Measurements from ENCODE around the gene TRIM31. TPM values are rescaled to one million over a fixed set of nuclear protein-coding genes. Genes with fewer than 3 reads are reported as not detected.

The TRIM31 gene
- total and polyA plus RNA-seq, 5 donors from 2014 or later = 0.13 to 0.18 TPM; not detected in 3

DNA sequence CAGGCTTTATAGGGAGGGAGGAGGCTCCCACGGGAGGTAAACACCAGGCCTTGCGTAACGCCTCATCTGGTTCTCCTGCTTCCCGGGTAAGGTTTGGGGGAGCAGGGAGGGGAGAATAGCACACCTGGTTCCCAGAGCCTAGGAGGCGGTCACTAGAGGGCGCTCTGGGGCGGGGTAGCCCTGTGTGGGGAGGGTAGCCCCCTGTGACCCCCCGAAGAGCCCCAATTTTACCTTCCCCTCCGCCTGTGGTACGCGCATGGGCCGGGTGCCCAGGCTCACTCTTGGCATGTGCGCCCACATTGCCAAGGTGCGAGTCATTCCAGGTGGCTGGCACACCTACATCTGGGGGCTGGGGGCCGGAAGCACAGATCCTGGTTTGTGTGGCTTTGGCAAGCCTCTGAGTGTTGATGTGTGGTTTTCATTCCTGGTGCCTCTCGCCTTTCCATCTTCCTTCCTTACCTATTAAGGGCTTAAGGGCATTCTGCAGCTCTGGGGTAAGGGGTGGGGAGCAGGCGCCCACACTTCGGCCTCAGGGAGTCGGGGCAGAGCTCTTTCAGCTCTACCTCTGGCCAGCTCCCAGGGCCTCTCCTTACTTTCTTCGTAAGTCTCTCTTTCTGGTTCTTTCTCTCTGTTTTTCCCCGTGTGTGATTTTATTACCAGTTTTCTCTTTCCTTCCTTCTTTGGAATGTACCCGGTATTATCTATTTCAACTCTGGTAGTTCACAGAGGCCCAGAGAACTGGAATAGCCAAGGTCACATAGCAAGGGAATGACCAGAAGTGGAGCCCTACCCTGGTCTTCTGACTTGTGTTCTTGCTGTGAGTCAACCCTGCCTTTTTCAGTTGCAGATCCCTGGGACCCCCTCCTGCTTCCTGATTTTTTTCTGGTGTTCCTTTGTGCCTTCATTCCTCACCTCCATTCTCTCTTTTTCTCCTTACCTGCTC, 36.8 kb downstream of the TRIM31 start:
- Mint-ChIP-seq H3K27me3 (peaks cover 66% of the 10 kb centered on the region), H3K27ac (no peak overlapping the region), H3K36me3 (peaks cover 13% of the 10 kb centered on the region), H3K4me1 (peaks cover 0 to 42% (median 13%) of the 10 kb centered on the region in 4 donors), H3K9me3 (peaks cover 0 to 4% (median 0%) of the 10 kb centered on the region in 7 donors), H3K4me3 (peak overlapping the region in 3 of 4 donors; percentile 24 to 74 (median 52))
- H3K27me3 ChIP-seq (ENCODE audit: control insufficient read depth, insufficient read depth, low read length) = peaks cover 35% of the 10 kb centered on the region
- H3K36me3 ChIP-seq (ENCODE audit: control insufficient read depth, insufficient read depth, low read length) = no peaks in the 10 kb centered on the region
- ATAC-seq (ENCODE audit: low read depth in 2 of 2) (no peak), DNase-seq (no peak)
- peaks cover 23% of the 10 kb centered on the region for H3K4me1 ChIP-seq (ENCODE audit: control insufficient read depth, insufficient read depth, low read length, poor library complexity, severe bottlenecking)
- H3K4me3 ChIP-seq (ENCODE audit: low read depth, low read length) = no peak overlapping the region
- H3K27ac ChIP-seq (ENCODE audit: insufficient read depth, low read length, poor library complexity, severe bottlenecking) = no peak overlapping the region
- no peaks in the 10 kb centered on the region for H3K9me3 ChIP-seq (ENCODE audit: control insufficient read depth in 2 of 2, low read length in 2 of 2)

DNA sequence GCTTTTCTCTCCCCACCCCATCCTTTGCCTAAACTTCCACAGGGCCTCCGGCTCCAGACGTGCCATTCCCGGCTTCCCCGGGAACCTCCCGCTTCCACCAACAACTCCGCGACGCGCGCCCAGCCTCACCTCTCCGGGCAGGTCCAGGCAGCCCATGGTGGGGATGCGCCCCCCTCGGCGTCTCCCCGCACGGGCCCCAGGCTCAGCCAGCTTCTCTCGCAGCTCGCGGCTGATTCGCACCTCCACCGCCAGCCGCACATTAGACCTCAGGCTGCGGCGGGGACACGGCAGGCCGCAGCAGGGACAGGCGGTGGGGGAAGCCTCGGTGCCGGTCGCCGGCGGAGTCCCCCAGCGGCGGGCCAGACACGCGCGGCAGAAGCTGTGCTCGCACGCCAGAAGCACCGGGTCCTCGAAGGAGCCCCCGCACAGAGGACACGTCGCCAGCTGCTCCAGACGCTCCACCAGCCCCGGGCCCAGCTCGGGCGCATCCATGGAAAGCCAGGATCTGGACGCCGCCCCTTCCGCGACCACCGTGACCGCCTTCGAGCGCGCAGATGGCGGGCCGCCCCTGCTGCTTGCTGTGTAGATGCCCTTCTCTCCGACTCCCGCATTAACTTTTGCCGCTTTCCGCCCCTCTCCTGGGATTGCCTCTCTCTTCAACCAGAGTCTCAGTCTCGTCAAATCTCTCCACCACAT, 37.6 kb downstream of the TRIM31 start, which contains the start of gene RNF39:
RNF39 (minus strand) TSS at position 676 of the 696 bp plus-strand sequence; CDS start at position 492, 184 bp downstream.
- H3K4me1 Mint-ChIP-seq = peaks cover 5 to 49% (median 19%) of the 10 kb centered on the region in 4 donors
- Histone ChIP-seq H3K27me3 (ENCODE audit: control insufficient read depth, insufficient read depth, low read length) (peaks cover 35% of the 10 kb centered on the region), H3K4me3 (ENCODE audit: low read depth, low read length) (no peak within 1 kb of the TSS), H3K9me3 (ENCODE audit: control insufficient read depth in 2 of 2, low read length in 2 of 2) (no peaks in the 10 kb centered on the region), H3K4me1 (ENCODE audit: control insufficient read depth, insufficient read depth, low read length, poor library complexity, severe bottlenecking) (peaks cover 26% of the 10 kb centered on the region), H3K36me3 (ENCODE audit: control insufficient read depth, insufficient read depth, low read length) (peaks cover under 1% of the 10 kb centered on the region), H3K27ac (ENCODE audit: insufficient read depth, low read length, poor library complexity, severe bottlenecking) (no peak within 1 kb of the TSS)
- peaks cover 71% of the 10 kb centered on the region for H3K27me3 Mint-ChIP-seq
- no peak for DNase-seq
- peaks cover 0 to 3% (median 0%) of the 10 kb centered on the region in 7 donors for H3K9me3 Mint-ChIP-seq
- no peak for ATAC-seq (ENCODE audit: low read depth in 2 of 2)
- H3K27ac Mint-ChIP-seq = no peak within 1 kb of the TSS
- peaks cover 20% of the 10 kb centered on the region for H3K36me3 Mint-ChIP-seq
- peak within 1 kb of the TSS in 3 of 4 donors; percentile 24 to 77 (median 70) for H3K4me3 Mint-ChIP-seq

DNA sequence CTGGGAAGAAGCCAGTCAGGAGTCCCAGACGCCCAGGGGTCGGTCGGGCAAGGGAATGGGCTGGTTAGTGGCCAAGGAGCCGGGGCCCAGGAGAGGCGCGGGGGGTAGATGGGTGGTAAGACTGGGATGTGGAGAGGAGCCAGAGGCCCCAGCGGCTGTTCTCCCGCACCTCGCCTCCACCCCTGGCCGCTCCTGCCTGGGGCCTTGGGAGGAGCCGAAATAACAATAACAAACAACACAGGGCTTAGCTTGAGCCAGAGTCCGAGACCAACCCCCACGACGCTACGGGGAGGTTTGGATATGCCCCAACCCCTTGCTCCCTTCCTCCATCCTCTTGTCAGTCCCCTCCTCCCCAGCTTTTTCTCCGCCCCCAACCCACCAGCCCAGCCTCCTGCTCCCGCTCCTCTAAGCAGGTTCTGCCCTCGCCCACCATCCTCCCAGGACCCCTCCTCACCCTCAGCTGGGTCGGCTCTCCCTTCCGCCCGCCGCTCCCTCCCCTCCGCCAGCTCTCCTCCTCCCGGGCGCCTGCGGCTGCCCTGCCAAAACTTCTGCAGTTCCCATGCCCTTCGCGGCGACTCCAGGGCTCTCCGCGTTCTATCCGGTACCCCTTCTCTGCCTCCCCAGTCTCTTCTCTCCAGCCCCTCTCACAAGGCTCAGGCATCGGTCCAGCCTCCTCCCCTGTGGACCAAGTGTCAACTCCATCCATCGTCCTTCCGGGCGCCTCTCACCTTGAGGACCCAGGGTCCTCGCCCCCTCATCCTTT, 38.4 kb downstream of the TRIM31 start:
- Histone ChIP-seq H3K27me3 (ENCODE audit: control insufficient read depth, insufficient read depth, low read length) (peaks cover 38% of the 10 kb centered on the region), H3K4me1 (ENCODE audit: control insufficient read depth, insufficient read depth, low read length, poor library complexity, severe bottlenecking) (peaks cover 26% of the 10 kb centered on the region), H3K4me3 (ENCODE audit: low read depth, low read length) (no peak overlapping the region), H3K27ac (ENCODE audit: insufficient read depth, low read length, poor library complexity, severe bottlenecking) (no peak overlapping the region), H3K36me3 (ENCODE audit: control insufficient read depth, insufficient read depth, low read length) (peaks cover 8% of the 10 kb centered on the region), H3K9me3 (ENCODE audit: control insufficient read depth in 2 of 2, low read length in 2 of 2) (no peaks in the 10 kb centered on the region)
- no peak for ATAC-seq (ENCODE audit: low read depth in 2 of 2)
- peaks cover 5 to 57% (median 25%) of the 10 kb centered on the region in 4 donors for H3K4me1 Mint-ChIP-seq
- H3K27ac Mint-ChIP-seq = no peak overlapping the region
- peaks cover 0 to 3% (median 0%) of the 10 kb centered on the region in 7 donors for H3K9me3 Mint-ChIP-seq
- H3K36me3 Mint-ChIP-seq = peaks cover 27% of the 10 kb centered on the region
- H3K27me3 Mint-ChIP-seq = peaks cover 71% of the 10 kb centered on the region
- H3K4me3 Mint-ChIP-seq = peak overlapping the region in 2 of 4 donors; percentile 70 to 77
- no peak for DNase-seq

DNA sequence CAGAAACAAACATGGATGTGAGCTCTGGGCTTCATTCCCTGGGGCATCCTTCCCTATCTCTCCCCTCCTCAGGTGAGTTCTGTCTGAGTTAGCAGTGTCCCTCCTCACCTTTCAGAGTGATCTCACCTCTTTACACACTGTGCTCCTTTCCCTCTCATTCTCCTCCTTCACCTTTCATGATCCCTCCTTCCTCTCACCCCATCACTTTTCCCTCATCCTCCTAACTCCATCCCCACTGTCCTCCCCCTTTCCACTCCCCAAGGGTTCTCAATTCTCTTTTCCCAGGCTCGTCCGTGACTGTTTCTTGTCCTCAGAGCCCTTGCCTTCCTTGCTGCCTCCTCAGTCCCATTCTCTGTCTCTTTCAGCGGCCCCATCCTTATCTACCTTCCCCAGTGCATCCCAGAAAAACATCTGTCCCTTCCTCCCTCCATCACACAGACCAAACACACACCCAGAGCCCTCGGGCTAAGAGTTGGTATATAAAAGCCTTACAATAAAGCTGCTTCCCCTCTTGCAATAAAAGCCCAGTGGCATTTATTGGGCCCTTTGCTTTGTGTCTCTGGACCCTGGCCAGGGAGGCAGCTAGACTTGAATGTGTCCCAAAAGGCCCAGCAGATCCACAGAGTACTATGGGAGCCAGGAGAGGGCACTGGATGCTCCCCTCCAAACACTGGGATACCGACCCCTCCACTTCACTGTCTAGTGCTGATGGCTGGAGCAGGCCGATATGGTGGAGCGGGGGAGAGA, 39.2 kb downstream of the TRIM31 start:
- H3K4me3 ChIP-seq (ENCODE audit: low read depth, low read length) = no peak overlapping the region
- DNase-seq = no peak
- Mint-ChIP-seq H3K9me3 (peaks cover 0 to 3% (median 0%) of the 10 kb centered on the region in 7 donors), H3K4me1 (peaks cover 5 to 63% (median 26%) of the 10 kb centered on the region in 4 donors), H3K27me3 (peaks cover 69% of the 10 kb centered on the region), H3K36me3 (peaks cover 35% of the 10 kb centered on the region), H3K4me3 (peak overlapping the region in 3 of 4 donors; percentile 35 to 65 (median 36)), H3K27ac (peak overlapping the region in 1 of 3 donors; percentile 29)
- H3K27me3 ChIP-seq (ENCODE audit: control insufficient read depth, insufficient read depth, low read length) = peaks cover 31% of the 10 kb centered on the region
- no peak for ATAC-seq (ENCODE audit: low read depth in 2 of 2)
- H3K9me3 ChIP-seq (ENCODE audit: control insufficient read depth in 2 of 2, low read length in 2 of 2) = no peaks in the 10 kb centered on the region
- H3K4me1 ChIP-seq (ENCODE audit: control insufficient read depth, insufficient read depth, low read length, poor library complexity, severe bottlenecking) = peaks cover 26% of the 10 kb centered on the region
- H3K27ac ChIP-seq (ENCODE audit: insufficient read depth, low read length, poor library complexity, severe bottlenecking) = no peak overlapping the region
- peaks cover 16% of the 10 kb centered on the region for H3K36me3 ChIP-seq (ENCODE audit: control insufficient read depth, insufficient read depth, low read length)

DNA sequence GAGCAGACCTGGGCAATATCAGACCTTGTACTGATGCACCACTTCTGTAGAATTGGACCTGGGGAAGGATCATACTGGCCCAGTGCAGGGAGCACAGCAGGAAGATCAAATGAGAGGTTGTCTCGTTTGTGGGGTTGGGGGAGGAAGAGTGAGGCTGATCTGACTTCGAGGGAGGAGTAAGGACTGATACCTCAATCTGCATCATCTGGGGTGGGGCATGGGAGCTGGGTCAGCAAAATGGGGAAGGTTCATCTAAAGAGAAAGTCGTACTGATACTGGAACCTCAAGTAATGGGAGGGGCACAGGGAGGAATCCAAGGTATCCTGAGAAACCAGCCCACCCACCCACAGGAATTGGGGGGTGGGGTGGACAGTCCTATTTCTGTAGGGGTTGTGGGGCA, 41.0 kb downstream of the TRIM31 start:
- no peak overlapping the region for H3K27ac ChIP-seq (ENCODE audit: insufficient read depth, low read length, poor library complexity, severe bottlenecking)
- peaks cover 14 to 71% (median 36%) of the 10 kb centered on the region in 4 donors for H3K4me1 Mint-ChIP-seq
- peak overlapping the region in 3 of 4 donors; percentile 47 to 80 (median 70) for H3K4me3 Mint-ChIP-seq
- H3K27ac Mint-ChIP-seq = peak overlapping the region in 2 of 3 donors; percentile 28 to 64
- no peak overlapping the region for H3K4me3 ChIP-seq (ENCODE audit: low read depth, low read length)
- peaks cover 41% of the 10 kb centered on the region for H3K36me3 Mint-ChIP-seq
- DNase-seq (no peak), ATAC-seq (ENCODE audit: low read depth in 2 of 2) (no peak)
- H3K9me3 ChIP-seq (ENCODE audit: control insufficient read depth in 2 of 2, low read length in 2 of 2) = no peaks in the 10 kb centered on the region
- H3K9me3 Mint-ChIP-seq = peaks cover 0 to 1% (median 0%) of the 10 kb centered on the region in 7 donors
- H3K27me3 Mint-ChIP-seq = peaks cover 76% of the 10 kb centered on the region
- H3K36me3 ChIP-seq (ENCODE audit: control insufficient read depth, insufficient read depth, low read length) = peaks cover 20% of the 10 kb centered on the region
- H3K27me3 ChIP-seq (ENCODE audit: control insufficient read depth, insufficient read depth, low read length) = peaks cover 26% of the 10 kb centered on the region
- H3K4me1 ChIP-seq (ENCODE audit: control insufficient read depth, insufficient read depth, low read length, poor library complexity, severe bottlenecking) = peaks cover 35% of the 10 kb centered on the region

DNA sequence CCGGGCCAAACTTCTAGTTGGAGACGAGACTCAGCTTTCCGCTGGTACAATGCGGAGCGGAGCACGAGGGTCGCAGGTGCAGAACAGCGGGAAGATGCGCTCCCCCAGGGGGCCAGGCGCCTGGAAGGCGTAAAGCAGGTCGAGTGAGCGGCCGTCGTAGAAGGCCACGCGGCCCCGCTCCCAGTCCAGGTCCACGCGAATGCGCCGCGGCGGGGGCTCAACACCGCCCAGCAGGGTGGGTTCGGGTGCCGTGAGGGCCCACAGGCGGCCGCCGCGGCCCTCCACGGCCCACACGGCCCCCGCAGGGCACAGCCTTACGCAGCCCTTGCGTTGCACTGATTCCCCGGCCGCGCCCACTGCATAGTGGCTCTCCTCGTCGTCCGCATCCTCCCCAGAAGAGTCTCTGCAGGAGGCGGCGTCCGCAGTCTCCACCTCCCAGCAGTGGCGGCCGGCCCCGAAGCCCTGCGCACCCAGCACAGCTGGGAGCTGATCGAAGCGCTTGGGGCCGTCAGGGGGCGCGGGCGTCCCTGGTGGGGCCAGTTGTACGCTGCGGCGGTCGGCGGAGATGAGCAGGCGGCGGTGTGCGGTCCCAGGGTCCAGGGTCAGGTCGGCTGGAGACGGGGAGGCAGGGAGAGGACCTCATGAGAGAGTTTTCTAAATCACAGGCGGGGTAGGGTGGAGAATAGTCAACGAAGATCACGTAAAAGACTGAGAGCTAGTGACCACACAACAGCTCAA, 41.6 kb downstream of the TRIM31 start:
- Mint-ChIP-seq H3K27ac (peak overlapping the region in 1 of 3 donors; percentile 64), H3K36me3 (peaks cover 41% of the 10 kb centered on the region), H3K4me1 (peaks cover 19 to 72% (median 37%) of the 10 kb centered on the region in 4 donors), H3K4me3 (peak overlapping the region in 3 of 4 donors; percentile 47 to 80 (median 70)), H3K9me3 (peaks cover 0 to 1% (median 0%) of the 10 kb centered on the region in 7 donors), H3K27me3 (peaks cover 71% of the 10 kb centered on the region)
- H3K36me3 ChIP-seq (ENCODE audit: control insufficient read depth, insufficient read depth, low read length) = peaks cover 20% of the 10 kb centered on the region
- DNase-seq (peak in 1 of 3 donors; percentile 31), ATAC-seq (ENCODE audit: low read depth in 2 of 2) (no peak)
- peaks cover 37% of the 10 kb centered on the region for H3K4me1 ChIP-seq (ENCODE audit: control insufficient read depth, insufficient read depth, low read length, poor library complexity, severe bottlenecking)
- H3K27me3 ChIP-seq (ENCODE audit: control insufficient read depth, insufficient read depth, low read length) = peaks cover 24% of the 10 kb centered on the region
- no peak overlapping the region for H3K27ac ChIP-seq (ENCODE audit: insufficient read depth, low read length, poor library complexity, severe bottlenecking)
- H3K9me3 ChIP-seq (ENCODE audit: control insufficient read depth in 2 of 2, low read length in 2 of 2) = no peaks in the 10 kb centered on the region
- H3K4me3 ChIP-seq (ENCODE audit: low read depth, low read length) = no peak overlapping the region

Data from CD4-positive, CD25-positive, alpha-beta regulatory T cell (primary cell).